ENCODE measurements around the gene COL15A1. TPM values are rescaled to one million over a fixed set of nuclear protein-coding genes. Genes with fewer than 3 reads are reported as not detected.
A peak's percentile ranks its signal among the peaks of the same experiment; 100 is the strongest.

The COL15A1 gene
- total RNA-seq, 1 experiment from 2014 or later = 0.10 TPM

DNA sequence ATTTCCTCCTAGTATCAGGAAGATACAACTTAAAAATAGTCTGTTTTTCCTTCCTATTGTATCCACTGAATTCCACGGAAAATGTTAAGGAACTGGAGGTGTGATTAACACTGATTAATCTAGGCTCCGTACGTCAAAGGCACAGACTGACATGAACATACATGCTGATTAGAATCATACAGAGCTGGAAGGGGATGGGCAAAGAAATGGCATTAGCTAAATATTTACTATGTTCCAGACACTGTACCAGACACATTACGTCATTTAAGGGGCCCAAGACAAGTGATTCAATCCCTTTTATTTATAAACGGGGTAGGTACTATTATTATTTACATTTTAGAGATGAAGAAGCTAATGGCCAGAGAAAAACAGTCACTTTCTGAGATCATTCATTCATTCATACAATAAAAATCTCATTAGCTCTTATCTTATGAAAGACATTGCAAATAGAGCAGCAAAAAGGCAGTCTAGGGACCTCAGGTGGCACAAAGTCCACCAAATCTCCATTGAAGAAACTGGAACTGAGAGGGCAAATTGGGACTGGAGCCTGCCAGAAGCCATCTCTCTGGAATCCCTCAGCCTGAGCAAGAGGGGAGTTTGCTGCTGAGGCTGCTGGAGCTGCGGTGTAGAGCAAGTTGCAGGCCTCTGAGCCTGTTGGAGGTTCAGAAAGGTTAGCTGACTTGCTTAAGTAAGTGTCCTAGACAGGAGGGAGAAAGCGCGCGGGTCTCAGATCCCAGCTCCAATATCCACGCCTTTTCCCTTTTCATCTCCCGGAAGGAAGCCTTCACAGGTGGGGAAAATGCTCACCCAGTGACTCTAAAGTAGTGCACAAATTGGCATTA lies 159.6 kb downstream of the COL15A1 start:
- ATAC-seq (no peak), DNase-seq (ENCODE audit: low read depth, low spot score) (no peak)
- in situ Hi-C loops (cut with HindIII; ENCODE audit: low pct_unique_long_range_greater_than_20kb, low sequenced_read_pairs) (no loop called here), intact Hi-C loops (cut with micrococcal nuclease; ENCODE audit: unreplicated experiment) (no loop called here)
- Histone ChIP-seq H3K36me3 (ENCODE audit: control insufficient read depth, insufficient read depth, low read length) (no peaks in the 10 kb centered on the region), H3K4me1 (ENCODE audit: control insufficient read depth, insufficient read depth, low read length) (0 out of 2 replicates have a peak, but pooled peaks cover 3% of the 10 kb centered on the region), H3K9me3 (ENCODE audit: control insufficient read depth, insufficient read depth, low read depth, low read length) (no peaks in the 10 kb centered on the region), H3K4me3 (ENCODE audit: low read depth in 2 of 2, low read length in 2 of 2) (no peak overlapping the region), H3K27ac (ENCODE audit: low read length) (no peak overlapping the region), H3K27me3 (ENCODE audit: control insufficient read depth, insufficient read depth, low read length) (no peaks in the 10 kb centered on the region)
- TF ChIP-seq CTCF (IDR thresholded peaks at IDR 0.05) (no peak), SIN3A (IDR thresholded peaks at IDR 0.05; ENCODE audit: borderline replicate concordance, insufficient read depth, low read depth, low read length) (no peak), TCF7L2 (IDR thresholded peaks at IDR 0.05; ENCODE audit: low read depth, low read length) (no peak), POLR2AphosphoS5 (IDR thresholded peaks at IDR 0.05; ENCODE audit: low read depth, low read length) (no peak)
- TF ChIP-seq, protein P1, sequence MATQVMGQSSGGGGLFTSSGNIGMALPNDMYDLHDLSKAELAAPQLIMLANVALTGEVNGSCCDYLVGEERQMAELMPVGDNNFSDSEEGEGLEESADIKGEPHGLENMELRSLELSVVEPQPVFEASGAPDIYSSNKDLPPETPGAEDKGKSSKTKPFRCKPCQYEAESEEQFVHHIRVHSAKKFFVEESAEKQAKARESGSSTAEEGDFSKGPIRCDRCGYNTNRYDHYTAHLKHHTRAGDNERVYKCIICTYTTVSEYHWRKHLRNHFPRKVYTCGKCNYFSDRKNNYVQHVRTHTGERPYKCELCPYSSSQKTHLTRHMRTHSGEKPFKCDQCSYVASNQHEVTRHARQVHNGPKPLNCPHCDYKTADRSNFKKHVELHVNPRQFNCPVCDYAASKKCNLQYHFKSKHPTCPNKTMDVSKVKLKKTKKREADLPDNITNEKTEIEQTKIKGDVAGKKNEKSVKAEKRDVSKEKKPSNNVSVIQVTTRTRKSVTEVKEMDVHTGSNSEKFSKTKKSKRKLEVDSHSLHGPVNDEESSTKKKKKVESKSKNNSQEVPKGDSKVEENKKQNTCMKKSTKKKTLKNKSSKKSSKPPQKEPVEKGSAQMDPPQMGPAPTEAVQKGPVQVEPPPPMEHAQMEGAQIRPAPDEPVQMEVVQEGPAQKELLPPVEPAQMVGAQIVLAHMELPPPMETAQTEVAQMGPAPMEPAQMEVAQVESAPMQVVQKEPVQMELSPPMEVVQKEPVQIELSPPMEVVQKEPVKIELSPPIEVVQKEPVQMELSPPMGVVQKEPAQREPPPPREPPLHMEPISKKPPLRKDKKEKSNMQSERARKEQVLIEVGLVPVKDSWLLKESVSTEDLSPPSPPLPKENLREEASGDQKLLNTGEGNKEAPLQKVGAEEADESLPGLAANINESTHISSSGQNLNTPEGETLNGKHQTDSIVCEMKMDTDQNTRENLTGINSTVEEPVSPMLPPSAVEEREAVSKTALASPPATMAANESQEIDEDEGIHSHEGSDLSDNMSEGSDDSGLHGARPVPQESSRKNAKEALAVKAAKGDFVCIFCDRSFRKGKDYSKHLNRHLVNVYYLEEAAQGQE (IDR thresholded peaks at IDR 0.05; ENCODE audit: insufficient read depth in 1 of 2, low read depth in 2 of 2, low read length in 1 of 2) = no peak
- ChIA-PET POLR2A (interaction anchor here (0.6 kb wide), 1 partner anchor 56 kb away, joined by 3 read pairs; no protein-coding TSS in a partner anchor), CTCF (no interaction called here)
- no TSS peak for BruUV-seq (replicated peaks)

GRCh38 chr9:99103901-99104458 lies 160.3 kb downstream of the COL15A1 start:
- TF ChIP-seq TCF7L2 (IDR thresholded peaks at IDR 0.05; ENCODE audit: low read depth, low read length) = no peak
- TF ChIP-seq, protein P1 (IDR thresholded peaks at IDR 0.05; ENCODE audit: insufficient read depth in 1 of 2, low read depth in 2 of 2, low read length in 1 of 2) = no peak
- TF ChIP-seq CTCF (IDR thresholded peaks at IDR 0.05) = no peak
- no peak for TF ChIP-seq POLR2AphosphoS5 (IDR thresholded peaks at IDR 0.05; ENCODE audit: low read depth, low read length)
- TF ChIP-seq SIN3A (IDR thresholded peaks at IDR 0.05; ENCODE audit: borderline replicate concordance, insufficient read depth, low read depth, low read length) = no peak
- ChIA-PET CTCF (no interaction called here), POLR2A (interaction anchor here (0.6 kb wide), 1 partner anchor 55 kb away, joined by 3 read pairs; no protein-coding TSS in a partner anchor)
- Histone ChIP-seq H3K4me1 (ENCODE audit: control insufficient read depth, insufficient read depth, low read length) (0 out of 2 replicates have a peak, but pooled peaks cover 3% of the 10 kb centered on the region), H3K27ac (ENCODE audit: low read length) (peak overlapping the region; percentile 59), H3K9me3 (ENCODE audit: control insufficient read depth, insufficient read depth, low read depth, low read length) (no peaks in the 10 kb centered on the region), H3K4me3 (ENCODE audit: low read depth in 2 of 2, low read length in 2 of 2) (peak overlapping the region; percentile 68 to 71), H3K36me3 (ENCODE audit: control insufficient read depth, insufficient read depth, low read length) (no peaks in the 10 kb centered on the region), H3K27me3 (ENCODE audit: control insufficient read depth, insufficient read depth, low read length) (no peaks in the 10 kb centered on the region)
- in situ Hi-C loops (cut with HindIII; ENCODE audit: low pct_unique_long_range_greater_than_20kb, low sequenced_read_pairs) = no loop called here
- BruUV-seq (replicated peaks) = no TSS peak
- ATAC-seq = no peak
- DNase-seq (ENCODE audit: low read depth, low spot score) = no peak
- intact Hi-C loops (cut with micrococcal nuclease; ENCODE audit: unreplicated experiment) = no loop called here

Measured in Panc1 (cell line).